NT2/D1 (cell line): Measurements from ENCODE around the gene CDC37L1.

Source experiments
- SUZ12 ChIP-seq: IDR thresholded peaks from 2 replicates; pipeline ENCODE4 v1.6.1; 2011; ENCODE audit not compliant: insufficient read length, insufficient read depth; ENCODE audit errors: extremely low read depth
- YY1 ChIP-seq: IDR thresholded peaks from 2 replicates; pipeline ENCODE4 v1.6.1; 2011; ENCODE audit not compliant: insufficient read length, insufficient read depth
- ZNF274 ChIP-seq: IDR thresholded peaks from 2 replicates; pipeline ENCODE4 v1.6.1; 2011; ENCODE audit warnings: mild to moderate bottlenecking, low read depth, low read length

DNA sequence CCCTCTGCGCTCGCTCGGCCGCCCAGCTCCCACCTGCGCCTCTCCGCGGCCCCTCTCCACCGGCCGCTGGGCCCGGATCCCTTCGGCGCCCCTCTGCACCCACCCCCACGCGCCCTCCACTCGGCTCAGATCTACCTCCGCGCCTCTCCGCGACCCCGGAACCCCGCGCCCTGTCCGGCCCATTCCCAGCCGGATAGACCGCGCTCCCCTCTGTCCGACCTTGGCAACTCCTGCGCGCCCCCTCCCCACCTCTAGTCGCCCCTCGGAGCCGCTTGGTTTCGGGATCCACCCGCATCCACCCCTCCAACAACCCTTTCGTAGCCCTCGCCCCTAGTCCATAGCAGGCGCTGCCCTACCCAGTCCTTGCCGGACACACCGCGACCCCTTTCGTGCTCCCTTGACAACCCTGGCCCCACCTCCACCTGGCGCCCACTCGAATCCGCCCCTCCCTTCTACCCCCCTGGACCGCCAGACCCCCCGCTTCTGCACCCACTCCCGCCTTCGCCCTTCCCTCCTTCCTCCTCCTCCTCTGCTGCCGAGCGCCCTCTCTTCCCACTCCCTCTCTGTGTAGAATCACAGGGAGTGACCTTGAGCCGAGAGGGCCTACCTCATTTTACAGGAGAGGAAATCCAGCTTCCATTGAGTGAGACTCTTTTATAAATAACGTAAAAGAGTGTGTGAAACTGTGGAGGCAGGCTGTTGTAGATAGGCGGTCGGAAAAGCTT, 62.2 kb downstream of the CDC37L1 start:
- no peak for TF ChIP-seq YY1
- TF ChIP-seq ZNF274, result no peak
- TF ChIP-seq SUZ12, result no peak
